ENCODE results near the gene C2orf69.

C2orf69 gene

GRCh38 chr2:199966976-199967375 lies 55.9 kb downstream of the C2orf69 start:
- no peak for DNase-seq (ENCODE audit: low read depth in 1 of 2, low spot score in 1 of 2)

- DNase-seq (ENCODE audit: low read depth in 1 of 2, low spot score in 1 of 2) = no peak
Measured at GRCh38 chr2:199968126-199968525, 57.0 kb downstream of the C2orf69 start.

DNA sequence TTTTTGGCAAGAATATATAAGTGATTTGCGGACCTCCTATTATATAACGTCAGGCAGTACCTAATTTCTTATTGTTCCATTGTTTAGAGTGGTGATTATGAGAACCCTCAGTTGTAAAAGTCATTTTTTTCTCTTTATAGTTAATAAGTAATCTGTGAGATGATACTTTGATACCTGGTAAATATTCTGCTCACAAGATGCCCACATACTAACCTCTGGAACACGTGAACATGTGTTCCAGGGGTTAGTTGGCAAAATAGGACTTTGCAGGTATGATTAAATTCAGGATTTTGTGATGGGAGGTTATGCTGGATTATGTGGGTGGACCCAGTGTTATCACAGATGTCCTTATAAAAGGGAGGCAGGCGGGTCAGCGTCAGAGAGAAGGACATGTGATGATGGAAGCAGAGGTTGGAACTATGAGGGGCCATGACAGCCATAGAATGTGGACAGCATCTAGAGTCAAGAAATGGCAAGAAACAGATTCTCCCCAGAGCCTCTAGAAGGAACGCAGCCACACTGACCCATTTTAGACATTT lies 61.1 kb downstream of the C2orf69 start:
- DNase-seq (ENCODE audit: low read depth in 1 of 2, low spot score in 1 of 2) = no peak

DNA sequence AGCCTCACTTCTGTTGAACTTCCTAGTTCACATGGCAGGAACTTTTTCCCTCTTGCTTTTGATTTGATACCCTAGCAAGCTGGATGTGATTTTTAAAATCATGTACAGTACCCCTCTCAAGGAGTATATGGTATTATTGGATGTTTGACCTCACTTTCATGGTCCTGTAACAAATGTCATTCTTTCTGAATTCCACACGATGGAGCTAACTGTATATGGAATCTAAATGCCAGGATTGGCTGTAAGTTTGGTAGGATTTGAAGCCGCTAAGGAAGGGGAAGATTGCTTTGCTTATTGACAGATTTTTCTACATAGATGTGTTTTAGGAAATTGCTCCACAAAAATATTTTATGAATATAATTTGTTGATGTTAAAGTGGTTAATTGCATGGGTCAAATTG lies 62.6 kb downstream of the C2orf69 start:
- no peak for DNase-seq (ENCODE audit: low read depth in 1 of 2, low spot score in 1 of 2)

GRCh38 chr2:199975273-199975895 lies 64.3 kb downstream of the C2orf69 start:
- no peak for DNase-seq (ENCODE audit: low read depth in 1 of 2, low spot score in 1 of 2)
